Central memory CD8-positive, alpha-beta T cell (primary cell): Measurements from ENCODE around the gene PAOX.

Source experiments
- ATAC-seq: fragments of 150-1000 bp; cut with Tn5 transposase; replicated peaks from 2 replicates; pipeline ENCODE4 v1.10.0; 2022; ENCODE audit warnings: mild to moderate bottlenecking, moderate FRiP score, moderate number of reproducible peaks; ENCODE audit not compliant: poor library complexity, severe bottlenecking; ENCODE audit errors: extremely low read depth
- DNase-seq, 2 donors: peaks; one replicate each; pipeline ENCODE4 v3.0.0; 2021; ENCODE audit warnings: low spot score in 2 of 2
- H3K27ac Mint-ChIP-seq: one replicate; pipeline ENCODE4 v1.8.0; 2022; ENCODE audit warnings: low read depth, mild to moderate bottlenecking, moderate library complexity, mixed read lengths
- H3K27me3 Mint-ChIP-seq: one replicate; pipeline ENCODE4 v1.8.0; 2022; ENCODE audit warnings: mixed read lengths
- H3K36me3 Mint-ChIP-seq: one replicate; pipeline ENCODE4 v1.8.0; 2022; ENCODE audit warnings: mild to moderate bottlenecking, moderate library complexity, mixed read lengths; ENCODE audit not compliant: insufficient read depth
- H3K4me1 Mint-ChIP-seq: one replicate; pipeline ENCODE4 v1.8.0; 2022; ENCODE audit warnings: mixed read lengths
- H3K4me3 Mint-ChIP-seq: one replicate; pipeline ENCODE4 v1.8.0; 2022; ENCODE audit warnings: mild to moderate bottlenecking, moderate library complexity, mixed read lengths
- H3K9me3 Mint-ChIP-seq: one replicate; pipeline ENCODE4 v1.8.0; 2022; ENCODE audit warnings: mixed read lengths

The PAOX gene

GRCh38 chr10:133341983-133342382 is 37.1 kb upstream of the PAOX start:
- Mint-ChIP-seq H3K9me3 (no peaks in the 10 kb centered on the region), H3K4me3 (no peak overlapping the region), H3K36me3 (peaks cover 1% of the 10 kb centered on the region), H3K4me1 (no peaks in the 10 kb centered on the region), H3K27ac (no peak overlapping the region), H3K27me3 (peaks cover 34% of the 10 kb centered on the region)
- no peak for ATAC-seq
- DNase-seq = no peak

GRCh38 chr10:133342942-133343341 is 36.1 kb upstream of the PAOX start:
- Mint-ChIP-seq H3K4me3 (no peak overlapping the region), H3K36me3 (peaks cover 1% of the 10 kb centered on the region), H3K9me3 (no peaks in the 10 kb centered on the region), H3K27ac (no peak overlapping the region), H3K27me3 (peaks cover 34% of the 10 kb centered on the region), H3K4me1 (no peaks in the 10 kb centered on the region)
- DNase-seq (no peak), ATAC-seq (no peak)

- Mint-ChIP-seq H3K9me3 (no peaks in the 10 kb centered on the region), H3K27me3 (peaks cover 34% of the 10 kb centered on the region), H3K4me1 (no peaks in the 10 kb centered on the region), H3K36me3 (peaks cover 1% of the 10 kb centered on the region), H3K4me3 (no peak overlapping the region), H3K27ac (no peak overlapping the region)
- DNase-seq (no peak), ATAC-seq (no peak)
Measured at GRCh38 chr10:133343558-133343957, 35.5 kb upstream of the PAOX start.

GRCh38 chr10:133344236-133344635 is 34.8 kb upstream of the PAOX start:
- no peaks in the 10 kb centered on the region for H3K4me1 Mint-ChIP-seq
- DNase-seq (no peak), ATAC-seq (no peak)
- no peak overlapping the region for H3K4me3 Mint-ChIP-seq
- H3K27me3 Mint-ChIP-seq = peaks cover 41% of the 10 kb centered on the region
- H3K9me3 Mint-ChIP-seq = no peaks in the 10 kb centered on the region
- no peak overlapping the region for H3K27ac Mint-ChIP-seq
- H3K36me3 Mint-ChIP-seq = peaks cover 1% of the 10 kb centered on the region

- no peak for ATAC-seq
- H3K27me3 Mint-ChIP-seq = peaks cover 46% of the 10 kb centered on the region
- H3K4me3 Mint-ChIP-seq = no peak overlapping the region
Measured at GRCh38 chr10:133346413-133346812, 32.6 kb upstream of the PAOX start.

GRCh38 chr10:133347710-133348517 is 31.1 kb upstream of the PAOX start:
- H3K9me3 Mint-ChIP-seq = no peaks in the 10 kb centered on the region
- H3K36me3 Mint-ChIP-seq = peaks cover 1% of the 10 kb centered on the region
- ATAC-seq (no peak), DNase-seq (no peak)
- H3K4me3 Mint-ChIP-seq = no peak overlapping the region
- H3K27ac Mint-ChIP-seq = no peak overlapping the region
- H3K27me3 Mint-ChIP-seq = peaks cover 38% of the 10 kb centered on the region
- no peaks in the 10 kb centered on the region for H3K4me1 Mint-ChIP-seq

More at GRCh38 chr10:133346413-133346812, 32.6 kb upstream of the PAOX start:
- Mint-ChIP-seq H3K4me1 (no peaks in the 10 kb centered on the region), H3K27ac (no peak overlapping the region), H3K9me3 (no peaks in the 10 kb centered on the region), H3K36me3 (peaks cover 1% of the 10 kb centered on the region)
- no peak for DNase-seq

- Mint-ChIP-seq H3K4me3 (no peak overlapping the region), H3K27me3 (peaks cover 38% of the 10 kb centered on the region), H3K4me1 (no peaks in the 10 kb centered on the region), H3K36me3 (no peaks in the 10 kb centered on the region), H3K27ac (no peak overlapping the region), H3K9me3 (no peaks in the 10 kb centered on the region)
- no peak for DNase-seq
- ATAC-seq = no peak
Measured at GRCh38 chr10:133349160-133349568, 29.9 kb upstream of the PAOX start.

GRCh38 chr10:133349577-133350011 is 29.5 kb upstream of the PAOX start:
- Mint-ChIP-seq H3K4me3 (no peak overlapping the region), H3K27me3 (peaks cover 34% of the 10 kb centered on the region), H3K36me3 (no peaks in the 10 kb centered on the region), H3K27ac (no peak overlapping the region), H3K4me1 (no peaks in the 10 kb centered on the region), H3K9me3 (no peaks in the 10 kb centered on the region)
- DNase-seq (no peak), ATAC-seq (no peak)

GRCh38 chr10:133350283-133350949 is 28.6 kb upstream of the PAOX start:
- H3K4me1 Mint-ChIP-seq = no peaks in the 10 kb centered on the region

GRCh38 chr10:133350950-133351329 is 28.1 kb upstream of the PAOX start:
- ATAC-seq (no peak), DNase-seq (no peak)
- no peak overlapping the region for H3K4me3 Mint-ChIP-seq
- peaks cover 20% of the 10 kb centered on the region for H3K27me3 Mint-ChIP-seq
- H3K36me3 Mint-ChIP-seq = peaks cover 2% of the 10 kb centered on the region
- peaks cover under 1% of the 10 kb centered on the region for H3K4me1 Mint-ChIP-seq
- H3K9me3 Mint-ChIP-seq = no peaks in the 10 kb centered on the region
- H3K27ac Mint-ChIP-seq = no peak overlapping the region

More at GRCh38 chr10:133350283-133350949, 28.6 kb upstream of the PAOX start:
- Mint-ChIP-seq H3K27me3 (peaks cover 25% of the 10 kb centered on the region), H3K4me3 (no peak overlapping the region), H3K27ac (no peak overlapping the region), H3K36me3 (no peaks in the 10 kb centered on the region), H3K9me3 (no peaks in the 10 kb centered on the region)
- ATAC-seq (no peak), DNase-seq (no peak)

GRCh38 chr10:133351408-133352318 is 27.4 kb upstream of the PAOX start:
- Mint-ChIP-seq H3K27ac (no peak overlapping the region), H3K4me3 (no peak overlapping the region), H3K9me3 (no peaks in the 10 kb centered on the region), H3K36me3 (peaks cover 4% of the 10 kb centered on the region), H3K4me1 (peaks cover 5% of the 10 kb centered on the region), H3K27me3 (peaks cover 13% of the 10 kb centered on the region)
- no peak for DNase-seq
- ATAC-seq = no peak

GRCh38 chr10:133353202-133353959 is 25.7 kb upstream of the PAOX start:
- ATAC-seq = no peak
- no peak overlapping the region for H3K4me3 Mint-ChIP-seq
- peaks cover 12% of the 10 kb centered on the region for H3K27me3 Mint-ChIP-seq
- no peaks in the 10 kb centered on the region for H3K9me3 Mint-ChIP-seq
- H3K36me3 Mint-ChIP-seq = peaks cover 5% of the 10 kb centered on the region
- H3K27ac Mint-ChIP-seq = no peak overlapping the region
- peaks cover 5% of the 10 kb centered on the region for H3K4me1 Mint-ChIP-seq
- no peak for DNase-seq
